Measurements from ENCODE around the gene MZB1. TPM values are rescaled to one million over a fixed set of nuclear protein-coding genes. Genes with fewer than 3 reads are reported as not detected.

MZB1 gene
- total RNA-seq, 4 donors from 2014 or later: 0.49 to 11.0 (median 2.0) TPM

GRCh38 chr5:139403787-139404483 is 14.2 kb upstream of the MZB1 start, which contains the start of gene SPATA24:
TSS of gene SPATA24 (minus strand) at chr5:139404089. CDS start at chr5:139404060, 29 bp downstream.
- peak; percentile 99 for DNase-seq
- intact Hi-C loops (cut with DNase I): no loop called here
- Histone ChIP-seq H3K4me1 (peaks cover 8 to 39% (median 12%) of the 10 kb centered on the region in 3 donors), H3K27ac (peak within 1 kb of the TSS; percentile 78 to 97 (median 92)), H3K27me3 (no peaks in the 10 kb centered on the region), H3K36me3 (no peaks in the 10 kb centered on the region), H3K4me3 (peak within 1 kb of the TSS; percentile 37 to 76 (median 56)), H3K9me3 (no peaks in the 10 kb centered on the region)
- 0 to 2% methylated on average over 12 to 13 of the region's 41 CpGs for WGBS, 2 donors
- peak in 2 of 4 donors; percentile 25 to 34 for TF ChIP-seq POLR2A (IDR thresholded peaks at IDR 0.05)
- TF ChIP-seq CTCF (IDR thresholded peaks at IDR 0.05): no peak

DNA sequence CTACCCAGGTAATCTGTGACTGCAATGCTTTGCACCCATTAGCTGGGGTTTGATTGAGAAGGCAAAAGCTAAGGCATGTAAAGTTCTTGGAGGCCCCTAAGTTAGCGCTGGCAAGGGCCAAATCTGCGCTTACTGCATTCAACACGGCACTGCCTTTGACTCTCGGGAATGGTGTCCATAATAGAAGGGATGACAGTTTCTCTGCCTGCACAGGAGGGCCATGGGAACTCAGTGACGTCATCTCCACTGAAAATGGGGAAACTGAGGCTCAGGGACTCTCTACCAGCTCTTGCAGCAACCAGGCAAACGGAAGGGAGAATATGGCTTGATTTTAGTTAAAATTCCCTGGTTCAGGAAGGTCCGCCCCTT is 13.7 kb upstream of the MZB1 start:
- H3K27me3 ChIP-seq: no peaks in the 10 kb centered on the region
- peaks cover 8 to 39% (median 12%) of the 10 kb centered on the region in 3 donors for H3K4me1 ChIP-seq
- DNase-seq: no peak
- intact Hi-C loops (cut with DNase I): no loop called here
- H3K9me3 ChIP-seq: no peaks in the 10 kb centered on the region
- TF ChIP-seq POLR2A (IDR thresholded peaks at IDR 0.05): no peak
- TF ChIP-seq CTCF (IDR thresholded peaks at IDR 0.05): no peak
- peak overlapping the region; percentile 37 to 76 (median 56) for H3K4me3 ChIP-seq
- no peaks in the 10 kb centered on the region for H3K36me3 ChIP-seq
- H3K27ac ChIP-seq: peak overlapping the region; percentile 78 to 97 (median 92)
- whole genome bisulfite sequencing, 2 donors: 8 to 22% methylated on average over 6 to 7 of the region's 7 CpGs

GRCh38 chr5:139402561-139403158 is 12.9 kb upstream of the MZB1 start:
- TF ChIP-seq POLR2A (IDR thresholded peaks at IDR 0.05): no peak
- peak in 4 of 6 experiments; percentile 16 to 46 (median 20) for TF ChIP-seq CTCF (IDR thresholded peaks at IDR 0.05)
- DNase-seq: no peak

DNA sequence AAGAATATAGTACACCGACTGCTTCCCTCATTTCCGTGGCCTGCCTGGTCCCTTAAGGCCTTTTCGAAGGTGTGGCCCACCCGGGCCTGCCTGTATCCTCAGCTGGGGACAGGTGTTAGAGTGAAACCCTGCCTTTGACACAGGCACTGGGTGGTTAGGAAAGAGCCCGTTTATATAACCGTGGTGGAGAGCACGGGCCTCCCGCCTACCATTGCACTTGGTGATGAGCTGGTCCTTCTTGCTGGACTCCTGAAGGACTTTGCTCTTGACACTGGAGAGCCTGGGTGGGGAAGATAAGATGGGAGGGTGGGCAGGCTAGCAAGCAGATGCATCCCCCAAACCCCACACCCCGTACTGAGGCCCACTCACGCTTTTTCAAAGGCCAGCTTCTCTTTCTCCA is 11.8 kb upstream of the MZB1 start:
- Histone ChIP-seq H3K27me3 (no peaks in the 10 kb centered on the region), H3K36me3 (no peaks in the 10 kb centered on the region), H3K27ac (no peak overlapping the region), H3K4me3 (no peak overlapping the region), H3K4me1 (peaks cover 8 to 28% (median 12%) of the 10 kb centered on the region in 3 donors), H3K9me3 (no peaks in the 10 kb centered on the region)
- no peak for DNase-seq
- no peak for TF ChIP-seq POLR2A (IDR thresholded peaks at IDR 0.05)
- no peak for TF ChIP-seq CTCF (IDR thresholded peaks at IDR 0.05)
- intact Hi-C loops (cut with DNase I): no loop called here
- 82 to 91% methylated on average over 6 to 9 of the region's 10 CpGs for WGBS, 2 donors

More at GRCh38 chr5:139402561-139403158, 12.9 kb upstream of the MZB1 start:
- Histone ChIP-seq H3K27me3 (no peaks in the 10 kb centered on the region), H3K27ac (peak overlapping the region; percentile 78 to 97 (median 92)), H3K4me3 (no peak overlapping the region), H3K4me1 (peaks cover 8 to 39% (median 12%) of the 10 kb centered on the region in 3 donors), H3K36me3 (no peaks in the 10 kb centered on the region), H3K9me3 (no peaks in the 10 kb centered on the region)
- 71 to 72% methylated on average over 6 to 7 of the region's 7 CpGs for WGBS, 2 donors
- intact Hi-C loops (cut with DNase I): no loop called here

DNA sequence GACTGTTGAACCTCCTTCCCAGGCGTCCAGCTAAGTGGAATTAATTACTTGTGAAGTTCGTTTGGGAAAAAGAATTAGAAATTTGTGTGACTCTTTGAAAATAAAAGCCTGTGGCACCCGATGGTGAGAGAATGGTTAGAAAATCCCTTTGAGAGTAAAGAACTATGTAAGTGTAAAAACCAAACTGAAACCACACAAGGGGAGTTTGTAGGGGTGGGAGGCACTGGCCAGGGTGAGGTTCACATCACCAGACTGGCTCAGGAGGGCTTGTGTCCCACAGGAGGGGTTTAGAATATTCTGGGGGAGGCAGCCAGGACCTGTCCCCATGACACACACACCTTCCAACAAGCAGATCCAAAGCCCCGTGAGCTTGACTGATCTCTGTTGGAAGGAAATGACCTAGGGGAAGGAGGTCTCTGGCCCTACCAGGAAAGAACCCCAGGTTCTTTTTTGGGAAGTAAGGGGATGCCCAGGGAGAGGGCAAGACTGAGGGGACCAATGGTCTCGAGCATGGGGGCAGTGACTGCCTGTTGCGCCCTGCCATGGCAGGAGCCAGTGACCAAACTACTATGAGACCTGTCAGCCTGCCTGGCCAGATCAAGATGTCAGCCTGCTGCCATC is 9.9 kb upstream of the MZB1 start:
- WGBS, 2 donors: 50 to 70% methylated on average over 4 to 6 of the region's 6 CpGs
- Histone ChIP-seq H3K9me3 (no peaks in the 10 kb centered on the region), H3K4me3 (no peak overlapping the region), H3K36me3 (no peaks in the 10 kb centered on the region), H3K4me1 (peaks cover 15 to 39% (median 21%) of the 10 kb centered on the region in 3 donors), H3K27ac (no peak overlapping the region), H3K27me3 (peaks cover 0 to 10% (median 0%) of the 10 kb centered on the region in 4 donors)
- intact Hi-C loops (cut with DNase I): no loop called here
- TF ChIP-seq CTCF (IDR thresholded peaks at IDR 0.05) (no peak), POLR2A (IDR thresholded peaks at IDR 0.05) (no peak)
- no peak for DNase-seq

Data from esophagus squamous epithelium (tissue), 5 donors.